GM21526 (cell line): ENCODE results near the gene SLC1A5.
"Not testable (repeated sequence)": the region's sequence is repeated elsewhere in the genome, so short reads cannot be mapped to it uniquely, and the experiment has no call there.

Source experiments
- ATAC-seq: cut with Tn5 transposase; IDR thresholded peaks from one replicate; pipeline ENCODE4 v1.9.1; 2021; ENCODE audit warnings: moderate library complexity; ENCODE audit not compliant: unreplicated experiment, low FRiP score

The SLC1A5 gene

GRCh38 chr19:46788262-46788967 is at the start of gene SLC1A5:
Gene SLC1A5, minus strand, starts transcription at chr19:46788594. Its CDS starts 629 bp downstream, at chr19:46787965.
- ATAC-seq, result peak; percentile 64

- no peak for ATAC-seq
These were observed 49.8 kb upstream of the SLC1A5 start for GRCh38 chr19:46838160-46838559.

- ATAC-seq, result no peak
These were observed 46.6 kb upstream of the SLC1A5 start for GRCh38 chr19:46834984-46835383.

- ATAC-seq, result no peak
These were observed 45.7 kb upstream of the SLC1A5 start for GRCh38 chr19:46834121-46834520.

- ATAC-seq, result no peak
These were observed 42.5 kb upstream of the SLC1A5 start for GRCh38 chr19:46830864-46831263.

GRCh38 chr19:46828484-46828883 is 40.1 kb upstream of the SLC1A5 start:
- no peak for ATAC-seq

- no peak for ATAC-seq
These were observed 37.3 kb upstream of the SLC1A5 start for GRCh38 chr19:46825731-46826055.

GRCh38 chr19:46824890-46825730 is 36.7 kb upstream of the SLC1A5 start:
- no peak for ATAC-seq

GRCh38 chr19:46823049-46823448 is 34.7 kb upstream of the SLC1A5 start:
- no peak for ATAC-seq

GRCh38 chr19:46822410-46822787 is 34.0 kb upstream of the SLC1A5 start:
- not testable (repeated sequence) for ATAC-seq

- no peak for ATAC-seq
These were observed 33.4 kb upstream of the SLC1A5 start for GRCh38 chr19:46821512-46822409.

- no peak for ATAC-seq
These were observed 30.4 kb upstream of the SLC1A5 start for GRCh38 chr19:46818812-46819211.

GRCh38 chr19:46815833-46816627 is 27.6 kb upstream of the SLC1A5 start:
- ATAC-seq, result no peak

- no peak for ATAC-seq
These were observed 25.5 kb upstream of the SLC1A5 start for GRCh38 chr19:46813839-46814358.

- ATAC-seq, result no peak
These were observed 24.8 kb upstream of the SLC1A5 start for GRCh38 chr19:46812977-46813838.

GRCh38 chr19:46809534-46810272 is 21.3 kb upstream of the SLC1A5 start:
- ATAC-seq, result no peak

GRCh38 chr19:46806656-46807055 is 18.3 kb upstream of the SLC1A5 start:
- ATAC-seq, result no peak

- ATAC-seq, result not testable (repeated sequence)
These were observed 16.0 kb upstream of the SLC1A5 start for GRCh38 chr19:46804432-46804831.
